HepG2 (cell line): ENCODE measurements around the gene TAAR5. TPM values are rescaled to one million over a fixed set of nuclear protein-coding genes. Genes with fewer than 3 reads are reported as not detected.

Source experiments
- ATF4 ChIP-seq, 2 experiments: fragments of 450-650 bp in 1 of 2; sonication (generic) in 1 of 2; formaldehyde crosslinking; IDR thresholded peaks; 2 replicates each; pipeline versions ENCODE4 v1.5.0 to v1.8.0; 2020 to 2022; ENCODE audit warnings: mild to moderate bottlenecking in 1 of 2, missing genetic modification reagents in 1 of 2
- ELF3 ChIP-seq: IDR thresholded peaks from 2 replicates; pipeline ENCODE4 v1.6.1; 2016; ENCODE audit warnings: missing genetic modification reagents, missing compliant biosample characterization
- HIC2 ChIP-seq: sonication (generic); formaldehyde crosslinking; IDR thresholded peaks from 2 replicates; pipeline ENCODE4 v1.9.0; 2022; ENCODE audit warnings: low read depth, missing genetic modification reagents
- KMT2A ChIP-seq: sonication (generic); formaldehyde crosslinking; IDR thresholded peaks from 2 replicates; pipeline ENCODE4 v1.4.0; 2020; ENCODE audit warnings: missing genetic modification reagents
- NR0B2 ChIP-seq: sonication (generic); formaldehyde crosslinking; IDR thresholded peaks from 2 replicates; pipeline ENCODE4 v1.4.0; 2020; ENCODE audit warnings: mild to moderate bottlenecking, missing genetic modification reagents
- NR2F6 ChIP-seq, 2 experiments: IDR thresholded peaks; 2 replicates each; pipeline ENCODE4 v1.6.1; 2016; ENCODE audit warnings: antibody characterized with exemption in 1 of 2, mild to moderate bottlenecking in 1 of 2
- PAF1 ChIP-seq: IDR thresholded peaks from 2 replicates; pipeline ENCODE4 v1.6.1; 2016; ENCODE audit warnings: missing genetic modification reagents, missing compliant biosample characterization
- ZKSCAN1 ChIP-seq: fragments of 150-350 bp; IDR thresholded peaks from 2 replicates; pipeline ENCODE4 v1.6.1; 2014; ENCODE audit warnings: low read length
- ZNF335 ChIP-seq: sonication (generic); formaldehyde crosslinking; IDR thresholded peaks from 2 replicates; pipeline ENCODE4 v1.4.0; 2020; ENCODE audit warnings: missing genetic modification reagents
- ZNF337 ChIP-seq: sonication (generic); formaldehyde crosslinking; IDR thresholded peaks from 2 replicates; pipeline ENCODE4 v1.5.1; 2020; ENCODE audit warnings: missing genetic modification reagents, low read depth, mild to moderate bottlenecking, borderline replicate concordance
- ZNF503 ChIP-seq: sonication (generic); formaldehyde crosslinking; IDR thresholded peaks from 2 replicates; pipeline ENCODE4 v1.4.0; 2020; ENCODE audit warnings: missing genetic modification reagents
- polyA plus RNA-seq, 8 experiments: library from polyadenylated mRNA; depleted of rRNA in 3 of 8; stranded (reverse) in 7 of 8; unstranded in 1 of 8; fragments of >200 nt; fragmentation: Illumina TruSeq in 4 of 8; extraction: Trizol in 4 of 8; gene quantifications; 2 replicates each; pipeline versions ENCODE4 v1.2.1 to v1.2.3, GENCODE V29; 2011 to 2016; ENCODE audit warnings: low read depth in 4 of 8, missing spikeins in 1 of 8, mixed read lengths in 1 of 8; ENCODE audit not compliant: insufficient read depth in 1 of 8
- total RNA-seq, 5 experiments: library from RNA; depleted of rRNA; stranded (reverse); fragments of >200 nt; fragmentation: Illumina TruSeq; extraction: Trizol; gene quantifications; 2 replicates each; pipeline ENCODE4 v1.2.3, GENCODE V29; 2016; ENCODE audit warnings: low read depth in 1 of 5
- TF ChIP-seq, protein P1 (sequence below): sonication (generic); formaldehyde crosslinking; IDR thresholded peaks from 2 replicates; pipeline ENCODE4 v1.4.0; 2020; ENCODE audit warnings: mild to moderate bottlenecking, missing genetic modification reagents
- TF ChIP-seq, protein P2 (sequence below): IDR thresholded peaks from 2 replicates; pipeline ENCODE4 v1.6.1; 2016; ENCODE audit warnings: missing genetic modification reagents, missing compliant biosample characterization
- TF ChIP-seq, protein P3 (sequence below): sonication (generic); formaldehyde crosslinking; IDR thresholded peaks from 2 replicates; pipeline ENCODE4 v1.4.0; 2020; ENCODE audit warnings: mild to moderate bottlenecking, low read depth, missing genetic modification reagents

TAAR5 gene
- total and polyA plus RNA-seq, 2 of the 13 experiments (the other 11 are each of a cell fraction or from before 2014, with no cell fraction given), result not detected

- TF ChIP-seq, protein P1, sequence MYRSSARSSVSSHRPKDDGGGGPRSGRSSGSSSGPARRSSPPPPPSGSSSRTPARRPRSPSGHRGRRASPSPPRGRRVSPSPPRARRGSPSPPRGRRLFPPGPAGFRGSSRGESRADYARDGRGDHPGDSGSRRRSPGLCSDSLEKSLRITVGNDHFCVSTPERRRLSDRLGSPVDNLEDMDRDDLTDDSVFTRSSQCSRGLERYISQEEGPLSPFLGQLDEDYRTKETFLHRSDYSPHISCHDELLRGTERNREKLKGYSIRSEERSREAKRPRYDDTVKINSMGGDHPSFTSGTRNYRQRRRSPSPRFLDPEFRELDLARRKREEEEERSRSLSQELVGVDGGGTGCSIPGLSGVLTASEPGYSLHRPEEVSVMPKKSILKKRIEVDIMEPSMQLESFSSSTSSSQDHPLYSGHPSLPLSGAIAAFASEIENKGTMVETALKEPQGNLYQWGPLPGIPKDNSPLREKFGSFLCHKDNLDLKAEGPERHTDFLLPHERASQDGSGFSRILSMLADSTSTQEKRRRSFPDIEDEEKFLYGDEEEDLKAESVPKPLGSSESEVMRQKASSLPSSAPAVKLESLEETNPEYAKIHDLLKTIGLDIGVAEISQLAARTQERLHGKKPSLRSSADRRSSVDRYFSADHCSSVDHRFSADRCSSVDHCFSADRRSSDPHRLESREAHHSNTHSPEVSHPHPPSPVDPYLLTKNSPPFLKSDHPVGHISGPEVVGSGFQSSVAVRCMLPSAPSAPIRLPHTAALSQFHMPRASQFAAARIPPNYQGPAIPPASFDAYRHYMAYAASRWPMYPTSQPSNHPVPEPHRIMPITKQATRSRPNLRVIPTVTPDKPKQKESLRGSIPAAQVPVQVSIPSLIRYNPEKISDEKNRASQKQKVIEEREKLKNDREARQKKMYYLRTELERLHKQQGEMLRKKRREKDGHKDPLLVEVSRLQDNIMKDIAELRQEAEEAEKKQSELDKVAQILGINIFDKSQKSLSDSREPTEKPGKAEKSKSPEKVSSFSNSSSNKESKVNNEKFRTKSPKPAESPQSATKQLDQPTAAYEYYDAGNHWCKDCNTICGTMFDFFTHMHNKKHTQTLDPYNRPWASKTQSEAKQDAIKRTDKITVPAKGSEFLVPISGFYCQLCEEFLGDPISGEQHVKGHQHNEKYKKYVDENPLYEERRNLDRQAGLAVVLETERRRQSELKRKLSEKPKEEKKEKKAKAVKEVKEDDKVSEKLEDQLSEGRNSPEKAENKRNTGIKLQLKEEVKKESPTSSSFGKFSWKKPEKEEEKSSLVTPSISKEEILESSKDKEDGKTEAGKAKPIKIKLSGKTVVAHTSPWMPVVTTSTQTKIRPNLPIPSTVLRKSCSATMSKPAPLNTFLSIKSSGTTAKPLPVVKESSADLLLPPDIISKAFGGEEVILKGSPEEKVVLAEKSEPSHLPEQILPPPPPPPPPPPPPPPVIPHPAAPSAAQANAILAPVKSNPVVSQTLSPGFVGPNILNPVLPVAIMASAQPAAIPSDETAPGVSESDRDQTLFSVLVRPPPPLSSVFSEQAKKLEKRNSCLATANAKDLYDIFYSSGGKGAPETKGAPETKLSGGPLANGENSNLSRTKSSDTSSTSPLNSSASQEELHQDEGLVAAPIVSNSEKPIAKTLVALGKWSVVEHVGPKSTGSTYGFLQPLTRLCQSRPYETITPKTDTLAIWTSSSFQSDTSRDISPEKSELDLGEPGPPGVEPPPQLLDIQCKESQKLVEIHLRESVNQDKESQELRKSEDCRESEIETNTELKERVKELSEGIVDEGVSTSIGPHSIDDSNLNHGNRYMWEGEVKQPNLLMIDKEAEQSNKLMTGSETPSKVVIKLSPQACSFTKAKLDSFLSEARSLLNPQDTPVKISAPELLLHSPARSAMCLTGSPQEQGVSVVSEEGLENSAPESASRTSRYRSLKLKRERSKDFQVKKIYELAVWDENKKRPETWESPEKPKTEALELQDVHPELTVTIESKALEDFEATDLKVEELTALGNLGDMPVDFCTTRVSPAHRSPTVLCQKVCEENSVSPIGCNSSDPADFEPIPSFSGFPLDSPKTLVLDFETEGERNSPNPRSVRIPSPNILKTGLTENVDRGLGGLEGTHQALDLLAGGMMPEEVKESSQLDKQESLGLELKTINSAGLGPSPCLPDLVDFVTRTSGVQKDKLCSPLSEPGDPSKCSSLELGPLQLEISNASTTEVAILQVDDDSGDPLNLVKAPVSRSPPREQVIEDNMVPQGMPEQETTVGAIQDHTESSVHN (CRISPR knock-in tag), result no peak
- TF ChIP-seq, protein P2, sequence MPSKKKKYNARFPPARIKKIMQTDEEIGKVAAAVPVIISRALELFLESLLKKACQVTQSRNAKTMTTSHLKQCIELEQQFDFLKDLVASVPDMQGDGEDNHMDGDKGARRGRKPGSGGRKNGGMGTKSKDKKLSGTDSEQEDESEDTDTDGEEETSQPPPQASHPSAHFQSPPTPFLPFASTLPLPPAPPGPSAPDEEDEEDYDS, result no peak
- TF ChIP-seq KMT2A (CRISPR knock-in tag) (no peak), HIC2 (CRISPR knock-in tag) (no peak), PAF1 (CRISPR knock-in tag) (no peak), NR2F6 (IDR thresholded peaks at IDR 0.05) (peak; percentile 91), NR2F6 (CRISPR knock-in tag; IDR thresholded peaks at IDR 0.05) (peak; percentile 82; the same call in 1 of the 2 replicates), ZNF335 (CRISPR knock-in tag) (no peak), ATF4 (CRISPR knock-in tag; IDR thresholded peaks at IDR 0.05) (peak in 1 of 2 experiments; percentile 66; a peak in 2 of 4 replicates), ELF3 (CRISPR knock-in tag) (no peak), ZNF503 (CRISPR knock-in tag) (no peak), NR0B2 (no peak), ZKSCAN1 (no peak), ZNF337 (no peak)
- TF ChIP-seq, protein P3, sequence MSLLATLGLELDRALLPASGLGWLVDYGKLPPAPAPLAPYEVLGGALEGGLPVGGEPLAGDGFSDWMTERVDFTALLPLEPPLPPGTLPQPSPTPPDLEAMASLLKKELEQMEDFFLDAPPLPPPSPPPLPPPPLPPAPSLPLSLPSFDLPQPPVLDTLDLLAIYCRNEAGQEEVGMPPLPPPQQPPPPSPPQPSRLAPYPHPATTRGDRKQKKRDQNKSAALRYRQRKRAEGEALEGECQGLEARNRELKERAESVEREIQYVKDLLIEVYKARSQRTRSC (CRISPR knock-in tag), result no peak
Observed at GRCh38 chr6:132612449-132613108, 23.0 kb upstream of the TAAR5 start (continued).
